MM.1S (cell line): ENCODE data around the gene PEAK1.

ENCODE experiments used
- DNase-seq: peaks from one replicate; pipeline ENCODE4 v3.0.0-alpha.2; 2015
- H2AFZ ChIP-seq: fragments of 300-600 bp; sonication (generic); 2 replicates; pipeline ENCODE4 v1.6.0; 2016; ENCODE audit warnings: antibody characterized with exemption, low read length
- H3F3A ChIP-seq: fragments of 300-600 bp; sonication (generic); 2 replicates; pipeline ENCODE4 v1.6.1; 2016; ENCODE audit warnings: mild to moderate bottlenecking, antibody characterized with exemption, low read length, moderate library complexity, mixed read lengths; ENCODE audit not compliant: insufficient read depth
- H3K27ac ChIP-seq: fragments of 300-600 bp; sonication (generic); 2 replicates; pipeline ENCODE4 v1.5.1; 2016; ENCODE audit warnings: mild to moderate bottlenecking, low read length
- H3K27me3 ChIP-seq: fragments of 300-600 bp; sonication (generic); replicated peaks from 2 replicates; pipeline ENCODE4 v1.6.0; 2016; ENCODE audit warnings: low read length; ENCODE audit not compliant: insufficient read depth
- H3K36me3 ChIP-seq: fragments of 300-600 bp; sonication (generic); replicated peaks from 2 replicates; pipeline ENCODE4 v1.6.1; 2016; ENCODE audit warnings: mild to moderate bottlenecking, low read length, mixed read lengths; ENCODE audit not compliant: insufficient read depth
- H3K4me1 ChIP-seq: fragments of 300-600 bp; sonication (generic); 2 replicates; pipeline ENCODE4 v1.6.1; 2016; ENCODE audit warnings: low read length, mixed read lengths
- H3K4me2 ChIP-seq: fragments of 300-600 bp; sonication (generic); 2 replicates; pipeline ENCODE4 v1.6.0; 2016; ENCODE audit warnings: low read depth, low read length
- H3K4me3 ChIP-seq: fragments of 300-600 bp; sonication (generic); 2 replicates; pipeline ENCODE4 v1.5.1; 2016; ENCODE audit warnings: low read length, mixed read lengths
- H3K79me2 ChIP-seq: fragments of 300-600 bp; sonication (generic); 2 replicates; pipeline ENCODE4 v1.6.1; 2016; ENCODE audit warnings: mixed run types, low read length, mixed read lengths
- H3K9ac ChIP-seq: fragments of 300-600 bp; sonication (generic); 2 replicates; pipeline ENCODE4 v1.6.1; 2016; ENCODE audit warnings: low read length, mixed read lengths
- H3K9me2 ChIP-seq: fragments of 300-600 bp; sonication (generic); replicated peaks from 2 replicates; pipeline ENCODE4 v1.6.1; 2016; ENCODE audit warnings: mild to moderate bottlenecking, low read length, mixed read lengths; ENCODE audit not compliant: insufficient read depth
- H3K9me3 ChIP-seq: fragments of 300-600 bp; sonication (generic); replicated peaks from 2 replicates; pipeline ENCODE4 v1.6.1; 2016; ENCODE audit warnings: mild to moderate bottlenecking, low read length, mixed read lengths; ENCODE audit not compliant: insufficient read depth
- H4K20me1 ChIP-seq: fragments of 300-600 bp; sonication (generic); 2 replicates; pipeline ENCODE4 v1.6.1; 2016; ENCODE audit warnings: mild to moderate bottlenecking, low read length, moderate library complexity, mixed read lengths; ENCODE audit not compliant: insufficient read depth
- CTCF ChIP-seq: fragments of 300-600 bp; sonication (generic); IDR thresholded peaks from 2 replicates; pipeline ENCODE4 v1.5.1; 2016; ENCODE audit warnings: antibody characterized with exemption, low read length, mixed read lengths
- EZH2 ChIP-seq: fragments of 300-600 bp; sonication (generic); optimal IDR thresholded peaks from 2 replicates; pipeline ENCODE3; 2017; ENCODE audit warnings: low read depth, mild to moderate bottlenecking, antibody characterized with exemption, low read length, mixed read lengths
- EZH2phosphoT487 ChIP-seq: fragments of 300-600 bp; sonication (generic); IDR thresholded peaks from 2 replicates; pipeline ENCODE4 v1.6.1; 2018; ENCODE audit warnings: antibody characterized with exemption, low read length

Gene PEAK1

GRCh38 chr15:77221174-77221573 is 198.7 kb downstream of the PEAK1 start:
- Histone ChIP-seq H4K20me1 (no peaks in the 10 kb centered on the region), H3K79me2 (no peaks in the 10 kb centered on the region), H3F3A (no peaks in the 10 kb centered on the region), H3K27ac (no peak overlapping the region), H3K4me2 (no peak overlapping the region), H3K9me3 (no peaks in the 10 kb centered on the region), H3K9me2 (no peaks in the 10 kb centered on the region), H3K9ac (no peak overlapping the region), H2AFZ (no peak overlapping the region), H3K36me3 (no peaks in the 10 kb centered on the region), H3K4me1 (peaks cover 13% of the 10 kb centered on the region), H3K27me3 (no peaks in the 10 kb centered on the region), H3K4me3 (no peak overlapping the region)
- TF ChIP-seq CTCF: no peak
- no peak for TF ChIP-seq EZH2phosphoT487
- no peak for TF ChIP-seq EZH2
- DNase-seq: no peak

GRCh38 chr15:77219841-77220240 is 200.1 kb downstream of the PEAK1 start:
- H3K27me3 ChIP-seq: no peaks in the 10 kb centered on the region
- H3F3A ChIP-seq: no peaks in the 10 kb centered on the region
- no peak overlapping the region for H3K9ac ChIP-seq

GRCh38 chr15:77209221-77209620 is 210.7 kb downstream of the PEAK1 start:
- no peaks in the 10 kb centered on the region for H3K79me2 ChIP-seq
- H3K4me2 ChIP-seq: no peak overlapping the region
- no peak for TF ChIP-seq CTCF
- no peak for TF ChIP-seq EZH2
- no peak for TF ChIP-seq EZH2phosphoT487
- no peaks in the 10 kb centered on the region for H3K27me3 ChIP-seq
- no peak overlapping the region for H3K9ac ChIP-seq
- no peak overlapping the region for H2AFZ ChIP-seq
- no peaks in the 10 kb centered on the region for H3K4me1 ChIP-seq
- no peaks in the 10 kb centered on the region for H3K36me3 ChIP-seq
- no peak overlapping the region for H3K4me3 ChIP-seq
- DNase-seq: no peak
- H3F3A ChIP-seq: no peaks in the 10 kb centered on the region
- no peak overlapping the region for H3K27ac ChIP-seq
- no peaks in the 10 kb centered on the region for H3K9me2 ChIP-seq
- H3K9me3 ChIP-seq: no peaks in the 10 kb centered on the region
- H4K20me1 ChIP-seq: no peaks in the 10 kb centered on the region

More at GRCh38 chr15:77219841-77220240, 200.1 kb downstream of the PEAK1 start:
- H3K4me1 ChIP-seq: peaks cover 8% of the 10 kb centered on the region
- H3K79me2 ChIP-seq: no peaks in the 10 kb centered on the region
- no peak overlapping the region for H2AFZ ChIP-seq
- no peak overlapping the region for H3K4me3 ChIP-seq
- no peak for TF ChIP-seq CTCF
- no peak for TF ChIP-seq EZH2phosphoT487
- TF ChIP-seq EZH2: no peak
- no peaks in the 10 kb centered on the region for H3K9me3 ChIP-seq
- no peak overlapping the region for H3K27ac ChIP-seq
- no peaks in the 10 kb centered on the region for H4K20me1 ChIP-seq
- no peak for DNase-seq
- no peaks in the 10 kb centered on the region for H3K36me3 ChIP-seq
- H3K9me2 ChIP-seq: no peaks in the 10 kb centered on the region
- H3K4me2 ChIP-seq: no peak overlapping the region
